GM18868 (cell line): ENCODE results near the gene LRRC37A2.
"Not testable (repeated sequence)": the region's sequence is repeated elsewhere in the genome, so short reads cannot be mapped to it uniquely, and the experiment has no call there.

Experiments used
- ATAC-seq: cut with Tn5 transposase; IDR thresholded peaks from one replicate; pipeline ENCODE4 v1.9.1; 2021; ENCODE audit warnings: mild to moderate bottlenecking, moderate library complexity; ENCODE audit not compliant: unreplicated experiment

LRRC37A2 gene

GRCh38 chr17:46591332-46591731, 79.1 kb downstream of the LRRC37A2 start:
- ATAC-seq = peak; percentile 47

GRCh38 chr17:46598344-46598931, 86.2 kb downstream of the LRRC37A2 start:
- ATAC-seq = peak; percentile 60

GRCh38 chr17:46600767-46601166, 88.5 kb downstream of the LRRC37A2 start:
- ATAC-seq = not testable (repeated sequence)

GRCh38 chr17:46603125-46603524, 90.9 kb downstream of the LRRC37A2 start:
- peak; percentile 87 for ATAC-seq
